ENCODE results near the gene MRPS34. TPM values are rescaled to one million over a fixed set of nuclear protein-coding genes. Genes with fewer than 3 reads are reported as not detected.
"Not testable (repeated sequence)": the region's sequence is repeated elsewhere in the genome, so short reads cannot be mapped to it uniquely, and the experiment has no call there.

MRPS34 gene
- total and polyA plus RNA-seq, 4 donors, result 40.1 to 110 (median 100) TPM

DNA sequence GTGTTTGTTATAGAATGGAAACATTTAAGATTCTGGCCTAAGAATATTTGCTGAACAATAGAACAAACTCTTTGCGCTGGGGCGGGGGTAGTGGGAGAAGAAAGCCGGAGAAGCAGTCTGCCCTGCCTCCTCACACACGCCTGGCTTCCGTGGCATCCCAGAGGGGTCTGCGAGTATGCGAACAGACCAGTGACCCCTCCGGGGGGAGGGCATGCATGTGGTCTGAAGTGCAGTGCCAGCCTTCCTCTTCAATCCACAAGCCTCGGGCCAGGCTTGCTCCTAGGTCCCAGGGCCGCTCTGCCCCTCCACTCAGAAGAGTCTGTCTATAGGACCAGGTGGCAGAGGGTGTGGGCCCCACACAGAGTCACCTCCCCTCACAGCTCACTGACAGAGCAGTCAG lies 34.7 kb upstream of the MRPS34 start:
- Histone ChIP-seq H3K9me3 (ENCODE audit: control insufficient read depth in 4 of 4, insufficient read depth in 3 of 4, low read length in 3 of 4) (no peaks in the 10 kb centered on the region), H3K4me1 (ENCODE audit: control insufficient read depth in 5 of 5, insufficient read depth in 5 of 5, low read length in 5 of 5) (peaks cover 0 to 4% (median 0%) of the 10 kb centered on the region in 5 donors), H3K9ac (ENCODE audit: insufficient read depth in 1 of 2, low read length in 2 of 2) (no peak overlapping the region), H3K27me3 (ENCODE audit: control insufficient read depth in 3 of 3, insufficient read depth in 3 of 3, low read length in 2 of 3) (no peaks in the 10 kb centered on the region), H3K27ac (ENCODE audit: low read depth in 1 of 2, low read length in 1 of 2) (no peak overlapping the region), H3K36me3 (ENCODE audit: control insufficient read depth in 4 of 4, insufficient read depth in 4 of 4, low read length in 4 of 4) (peaks cover 0 to 29% (median 6%) of the 10 kb centered on the region in 4 donors), H3K4me3 (no peak overlapping the region)
- ATAC-seq (ENCODE audit: insufficient read depth, low FRiP score), result no peak
- DNase-seq, result no peak
- no peak for TF ChIP-seq CTCF (IDR thresholded peaks at IDR 0.05; ENCODE audit: control extremely low read depth, extremely low read depth)
- WGBS, 2 donors, result 86 to 88% methylated on average over 10 of the region's 10 CpGs

DNA sequence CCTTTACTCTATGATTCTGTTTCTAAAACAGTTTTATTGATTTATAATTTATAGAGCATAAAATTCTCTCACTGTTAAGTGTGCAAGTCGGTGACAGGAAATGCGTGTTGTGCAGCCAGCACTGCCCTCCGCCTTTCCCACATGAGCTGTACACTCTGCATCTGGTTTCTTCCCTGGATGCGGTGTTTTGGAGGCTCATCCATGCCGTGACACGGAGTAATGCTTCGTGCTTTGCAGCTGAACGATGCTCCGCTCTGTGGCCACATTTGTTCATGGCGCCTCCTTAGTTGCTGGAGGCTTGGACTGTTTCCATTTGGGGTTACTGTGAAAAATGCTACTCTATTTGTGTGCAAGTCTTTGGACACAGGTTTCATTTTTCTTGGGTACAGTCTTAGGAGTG lies 27.8 kb upstream of the MRPS34 start:
- Histone ChIP-seq H3K9ac (ENCODE audit: insufficient read depth in 1 of 2, low read length in 2 of 2) (no peak overlapping the region), H3K27ac (ENCODE audit: low read depth in 1 of 2, low read length in 1 of 2) (no peak overlapping the region), H3K27me3 (ENCODE audit: control insufficient read depth in 3 of 3, insufficient read depth in 3 of 3, low read length in 2 of 3) (no peaks in the 10 kb centered on the region), H3K4me1 (ENCODE audit: control insufficient read depth in 5 of 5, insufficient read depth in 5 of 5, low read length in 5 of 5) (no peaks in the 10 kb centered on the region), H3K4me3 (no peak overlapping the region), H3K9me3 (ENCODE audit: control insufficient read depth in 4 of 4, insufficient read depth in 3 of 4, low read length in 3 of 4) (peaks cover 0 to 6% (median 1%) of the 10 kb centered on the region in 4 donors), H3K36me3 (ENCODE audit: control insufficient read depth in 4 of 4, insufficient read depth in 4 of 4, low read length in 4 of 4) (peaks cover 0 to 3% (median 1%) of the 10 kb centered on the region in 4 donors)
- TF ChIP-seq CTCF (IDR thresholded peaks at IDR 0.05; ENCODE audit: control extremely low read depth, extremely low read depth), result no peak
- WGBS, 2 donors, result 81 to 85% methylated on average over 10 of the region's 10 CpGs
- DNase-seq (no peak), ATAC-seq (ENCODE audit: insufficient read depth, low FRiP score) (no peak)

DNA sequence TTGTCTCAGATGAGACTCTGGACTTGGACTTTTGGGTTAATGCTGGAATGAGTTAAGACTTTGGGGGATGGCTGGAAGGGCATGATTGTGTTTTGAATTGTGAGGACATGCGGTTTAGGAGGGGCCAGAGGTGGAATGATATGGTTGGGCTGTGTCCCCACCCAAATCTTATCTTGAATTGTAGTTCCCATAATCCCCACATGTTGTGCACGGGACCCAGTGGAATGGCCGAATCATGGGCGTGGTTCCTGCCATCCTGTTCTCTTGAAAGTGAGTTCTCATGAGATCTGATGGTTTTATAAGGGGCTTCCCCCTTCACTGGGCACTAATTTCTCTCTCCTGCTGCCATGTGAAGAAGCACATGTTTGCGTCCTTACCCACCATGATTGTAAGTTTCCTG lies 26.3 kb upstream of the MRPS34 start:
- not testable (repeated sequence) for H3K9me3 ChIP-seq (ENCODE audit: control insufficient read depth in 4 of 4, insufficient read depth in 3 of 4, low read length in 3 of 4); H3K4me3 ChIP-seq; ATAC-seq (ENCODE audit: insufficient read depth, low FRiP score); H3K9ac ChIP-seq (ENCODE audit: insufficient read depth in 1 of 2, low read length in 2 of 2); H3K27ac ChIP-seq (ENCODE audit: low read depth in 1 of 2, low read length in 1 of 2); DNase-seq; H3K36me3 ChIP-seq (ENCODE audit: control insufficient read depth in 4 of 4, insufficient read depth in 4 of 4, low read length in 4 of 4); H3K27me3 ChIP-seq (ENCODE audit: control insufficient read depth in 3 of 3, insufficient read depth in 3 of 3, low read length in 2 of 3)
- H3K4me1 ChIP-seq (ENCODE audit: control insufficient read depth in 5 of 5, insufficient read depth in 5 of 5, low read length in 5 of 5), result peaks cover 0 to 12% (median 0%) of the 10 kb centered on the region in 5 donors
- 70 to 82% methylated on average over 5 of the region's 5 CpGs for WGBS, 2 donors

GRCh38 chr16:1794908-1795666 lies 22.2 kb upstream of the MRPS34 start:
- no peak for TF ChIP-seq CTCF (IDR thresholded peaks at IDR 0.05; ENCODE audit: control extremely low read depth, extremely low read depth)
- Histone ChIP-seq H3K27me3 (ENCODE audit: control insufficient read depth in 3 of 3, insufficient read depth in 3 of 3, low read length in 2 of 3) (no peaks in the 10 kb centered on the region), H3K27ac (ENCODE audit: low read depth in 1 of 2, low read length in 1 of 2) (no peak overlapping the region), H3K36me3 (ENCODE audit: control insufficient read depth in 4 of 4, insufficient read depth in 4 of 4, low read length in 4 of 4) (peaks cover 0 to 21% (median 0%) of the 10 kb centered on the region in 4 donors), H3K4me1 (ENCODE audit: control insufficient read depth in 5 of 5, insufficient read depth in 5 of 5, low read length in 5 of 5) (peaks cover 0 to 12% (median 0%) of the 10 kb centered on the region in 5 donors), H3K9me3 (ENCODE audit: control insufficient read depth in 4 of 4, insufficient read depth in 3 of 4, low read length in 3 of 4) (peaks cover 0 to 9% (median 1%) of the 10 kb centered on the region in 4 donors), H3K4me3 (no peak overlapping the region), H3K9ac (ENCODE audit: insufficient read depth in 1 of 2, low read length in 2 of 2) (no peak overlapping the region)
- ATAC-seq (ENCODE audit: insufficient read depth, low FRiP score) (no peak), DNase-seq (no peak)
- 75 to 88% methylated on average over 32 of the region's 32 CpGs for WGBS, 2 donors

Measured in lung (tissue), 12 donors.